ENCODE measurements around the gene PAGE2B. TPM values are rescaled to one million over a fixed set of nuclear protein-coding genes. Genes with fewer than 3 reads are reported as not detected.
"Not testable (repeated sequence)": the region's sequence is repeated elsewhere in the genome, so short reads cannot be mapped to it uniquely, and the experiment has no call there.

The PAGE2B gene
- 0.78 TPM in 1 of 2 replicates, not detected in the other for total RNA-seq (2014; rRNA removed; shearing (Covaris generic))

GRCh38 chrX:55074851-55075467 lies at the start of gene PAGE2B:
TSS of gene PAGE2B (plus strand) at chrX:55075030. CDS start at chrX:55076042, 1,012 bp downstream.
- DNase-seq (ENCODE audit: low read depth), result no peak

- peak; percentile 10 for DNase-seq (ENCODE audit: low read depth)
Observed at GRCh38 chrX:55026143-55026542, 48.7 kb upstream of the PAGE2B start.

GRCh38 chrX:55026840-55027239 lies 48.0 kb upstream of the PAGE2B start:
- no peak for DNase-seq (ENCODE audit: low read depth)

GRCh38 chrX:55028040-55028439 lies 46.8 kb upstream of the PAGE2B start:
- DNase-seq (ENCODE audit: low read depth), result no peak

- DNase-seq (ENCODE audit: low read depth), result no peak
Observed at GRCh38 chrX:55028611-55029010, 46.2 kb upstream of the PAGE2B start.

- no peak for DNase-seq (ENCODE audit: low read depth)
Observed at GRCh38 chrX:55029291-55029690, 45.5 kb upstream of the PAGE2B start.

- DNase-seq (ENCODE audit: low read depth), result no peak
Observed at GRCh38 chrX:55030271-55031205, 44.3 kb upstream of the PAGE2B start, which contains the start of gene ALAS2. TSS of gene ALAS2 (minus strand) at chrX:55030977. CDS start at chrX:55026000, 4,977 bp downstream.

GRCh38 chrX:55033429-55033828 lies 41.4 kb upstream of the PAGE2B start:
- no peak for DNase-seq (ENCODE audit: low read depth)

- DNase-seq (ENCODE audit: low read depth), result no peak
Observed at GRCh38 chrX:55039471-55039870, 35.4 kb upstream of the PAGE2B start.

- DNase-seq (ENCODE audit: low read depth), result no peak
Observed at GRCh38 chrX:55041514-55041913, 33.3 kb upstream of the PAGE2B start.

GRCh38 chrX:55050599-55050998 lies 24.2 kb upstream of the PAGE2B start:
- DNase-seq (ENCODE audit: low read depth), result not testable (repeated sequence)

- peak; percentile 23 for DNase-seq (ENCODE audit: low read depth)
Observed at GRCh38 chrX:55056820-55057674, 17.8 kb upstream of the PAGE2B start.

- DNase-seq (ENCODE audit: low read depth), result peak; percentile 42
Observed at GRCh38 chrX:55057675-55058249, 17.1 kb upstream of the PAGE2B start.

- DNase-seq (ENCODE audit: low read depth), result not testable (repeated sequence)
Observed at GRCh38 chrX:55067180-55067579, 7.7 kb upstream of the PAGE2B start.

GRCh38 chrX:55072286-55072685 lies 2.5 kb upstream of the PAGE2B start:
- DNase-seq (ENCODE audit: low read depth), result no peak

- no peak for DNase-seq (ENCODE audit: low read depth)
Observed at GRCh38 chrX:55088795-55089489, 14.1 kb downstream of the PAGE2B start, which contains the start of gene PAGE2. TSS of gene PAGE2 (plus strand) at chrX:55089018. CDS start at chrX:55090021, 1,003 bp downstream.

- DNase-seq (ENCODE audit: low read depth), result no peak
Observed at GRCh38 chrX:55098691-55099090, 23.9 kb downstream of the PAGE2B start.

GRCh38 chrX:55099162-55099561 lies 24.3 kb downstream of the PAGE2B start:
- DNase-seq (ENCODE audit: low read depth), result no peak

- DNase-seq (ENCODE audit: low read depth), result no peak
Observed at GRCh38 chrX:55102754-55103153, 27.9 kb downstream of the PAGE2B start.

GRCh38 chrX:55107262-55107661 lies 32.4 kb downstream of the PAGE2B start:
- DNase-seq (ENCODE audit: low read depth), result no peak

- no peak for DNase-seq (ENCODE audit: low read depth)
Observed at GRCh38 chrX:55107911-55108310, 33.1 kb downstream of the PAGE2B start.

Data from RPMI7951 (cell line).